HG03097 (cell line): ENCODE measurements around the gene ADGRG2.
"Not testable (repeated sequence)": the region's sequence is repeated elsewhere in the genome, so short reads cannot be mapped to it uniquely, and the experiment has no call there.

ENCODE experiments used
- ATAC-seq: cut with Tn5 transposase; IDR thresholded peaks from one replicate; pipeline ENCODE4 v1.9.1; 2021; ENCODE audit not compliant: unreplicated experiment, low FRiP score

Gene ADGRG2

DNA sequence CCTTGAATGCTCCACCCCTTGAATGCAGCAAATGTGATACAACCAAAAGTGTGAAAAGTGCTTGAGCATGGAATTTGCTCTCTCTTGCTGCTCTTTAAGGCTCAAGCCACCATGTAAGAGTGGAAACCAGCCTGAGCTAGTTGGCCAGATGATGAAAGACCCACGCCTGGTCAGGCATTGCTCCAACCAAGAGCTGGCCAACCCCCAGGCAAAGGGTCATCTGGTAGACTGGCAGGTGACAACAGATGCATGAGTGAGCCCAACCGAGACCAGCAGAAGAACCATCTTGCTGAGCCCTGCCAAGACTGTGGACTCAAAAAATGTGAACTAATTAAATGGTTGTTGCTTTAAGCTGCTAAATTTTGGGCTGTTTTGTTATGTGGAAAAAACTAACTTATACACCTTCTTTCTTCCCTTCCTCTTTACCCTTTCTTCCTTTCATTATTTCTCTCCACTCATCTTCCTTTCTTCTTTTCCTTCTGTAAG lies 32.7 kb downstream of the ADGRG2 start:
- ATAC-seq: no peak

GRCh38 chrX:19086102-19086772 lies 36.0 kb downstream of the ADGRG2 start:
- ATAC-seq: no peak

DNA sequence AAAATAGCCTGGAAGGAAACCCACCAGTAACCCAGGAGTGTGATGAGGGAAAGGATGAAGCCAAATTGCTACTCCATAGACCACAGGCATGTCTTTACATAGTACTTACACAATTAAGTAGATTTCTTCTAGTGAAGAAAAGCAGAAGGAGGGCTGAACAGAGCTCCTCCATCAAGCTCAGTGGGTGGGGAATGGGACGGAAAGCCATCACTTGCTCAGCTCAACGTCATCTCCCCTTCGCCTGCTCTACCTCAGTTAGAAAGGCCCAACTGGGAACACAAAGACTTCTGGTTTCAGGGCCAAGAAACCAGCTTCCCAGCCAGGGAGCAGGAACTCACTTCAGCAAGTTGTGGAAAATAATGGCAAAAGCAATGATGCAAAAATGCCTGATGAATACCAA lies 36.6 kb downstream of the ADGRG2 start:
- ATAC-seq: no peak

- no peak for ATAC-seq
These were observed 46.5 kb downstream of the ADGRG2 start for GRCh38 chrX:19075754-19076153.

- ATAC-seq: no peak
These were observed 49.9 kb downstream of the ADGRG2 start for GRCh38 chrX:19072372-19072771.

DNA sequence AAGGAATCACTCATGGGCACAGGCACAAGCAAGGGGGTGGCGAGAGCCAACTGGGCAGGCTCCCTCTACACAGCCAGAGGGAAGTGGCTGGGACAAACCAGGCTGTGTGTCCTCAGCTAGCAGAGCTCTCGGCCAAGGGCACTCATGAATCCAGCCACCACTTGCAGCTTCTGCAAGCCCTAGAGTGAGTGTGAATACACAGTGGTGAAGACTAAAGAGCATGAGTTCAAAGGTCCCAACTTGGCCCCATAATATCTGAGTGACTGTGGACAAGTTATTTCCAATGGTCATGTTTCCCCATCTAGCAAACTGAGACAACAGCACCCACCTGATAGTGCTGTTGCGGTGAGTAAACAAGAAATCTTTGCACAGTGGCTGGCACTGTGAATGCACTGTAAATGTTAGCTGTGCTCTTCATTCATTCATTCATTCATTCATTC lies 51.7 kb downstream of the ADGRG2 start:
- ATAC-seq: no peak

DNA sequence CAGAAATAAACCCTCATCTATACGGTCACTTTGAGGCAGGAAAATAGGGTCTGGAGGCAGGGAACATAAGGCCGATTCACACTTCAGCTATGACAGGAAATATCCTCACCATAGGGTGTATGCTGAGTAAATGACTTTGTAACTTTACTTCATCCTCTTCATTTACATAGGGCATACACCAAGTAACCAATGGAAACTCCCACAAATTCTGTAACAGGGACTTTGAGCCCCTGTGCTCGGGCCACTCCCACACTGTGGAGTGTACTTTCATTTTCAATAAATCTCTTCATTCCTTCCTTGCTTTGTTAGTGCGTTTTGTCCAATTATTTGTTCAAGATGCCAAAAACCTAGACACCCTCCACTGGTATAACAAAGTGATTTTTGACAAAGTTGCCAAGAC lies 55.3 kb downstream of the ADGRG2 start:
- ATAC-seq: not testable (repeated sequence)

- no peak for ATAC-seq
These were observed 56.7 kb downstream of the ADGRG2 start for GRCh38 chrX:19065535-19065934.

GRCh38 chrX:19064175-19064574 lies 58.1 kb downstream of the ADGRG2 start:
- no peak for ATAC-seq

DNA sequence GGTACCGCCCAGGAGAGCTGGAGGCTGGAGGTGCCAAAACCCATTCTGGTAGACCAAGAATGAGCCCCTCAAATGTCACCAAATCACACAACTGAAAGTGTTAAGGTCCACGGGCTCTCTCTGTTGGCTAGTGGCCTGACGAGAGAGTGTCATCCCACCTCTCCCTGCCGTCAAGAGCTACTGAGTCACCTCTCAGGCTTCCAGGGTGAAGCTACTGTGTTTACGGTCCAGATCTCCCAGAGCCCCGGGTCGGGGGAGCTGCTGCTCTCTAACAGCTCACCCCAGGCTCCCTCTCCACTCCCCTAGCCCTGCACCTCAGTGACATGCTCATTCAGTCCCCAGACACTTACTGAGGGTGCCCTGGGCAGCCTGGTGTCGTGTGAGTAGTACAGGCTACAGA lies 59.2 kb downstream of the ADGRG2 start:
- ATAC-seq: no peak

DNA sequence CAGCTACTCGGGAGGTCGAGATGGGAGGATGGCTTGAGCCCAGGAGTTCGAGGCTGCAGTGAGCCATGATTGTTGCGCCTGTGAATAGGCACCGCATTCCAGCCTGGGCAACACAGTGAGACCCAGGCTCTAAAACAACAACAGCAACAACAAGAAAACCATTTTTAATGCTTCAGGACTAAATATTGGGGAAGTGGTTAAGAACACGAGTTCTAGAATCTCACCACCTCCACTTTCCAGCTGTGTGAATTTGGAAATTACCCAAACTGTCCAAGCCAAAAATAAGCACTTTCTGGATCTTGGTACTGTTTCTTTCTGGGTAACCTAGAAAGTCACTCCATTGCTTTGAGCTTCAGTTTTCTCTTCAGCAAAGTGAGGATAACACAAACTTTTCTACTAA lies 63.2 kb downstream of the ADGRG2 start:
- no peak for ATAC-seq

DNA sequence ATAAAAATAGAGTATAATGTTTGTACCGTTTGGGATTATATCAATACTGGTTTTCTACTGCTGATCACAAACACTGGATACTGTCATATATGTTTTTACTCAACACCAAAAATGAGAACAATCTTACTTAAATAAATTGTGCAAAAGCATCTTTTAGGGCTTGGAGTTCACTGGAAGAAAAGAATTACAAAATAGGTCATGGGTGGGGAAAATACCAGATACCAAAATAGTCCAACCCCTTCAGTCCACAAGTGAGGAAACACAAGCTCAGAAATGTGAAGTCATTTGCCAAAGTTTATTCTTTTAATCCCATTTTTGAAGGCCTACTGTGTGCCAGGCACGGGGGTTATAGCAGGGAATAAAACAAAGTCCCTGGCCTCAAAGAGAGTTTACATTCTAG lies 64.4 kb downstream of the ADGRG2 start:
- no peak for ATAC-seq

GRCh38 chrX:19049110-19049509 lies 73.2 kb downstream of the ADGRG2 start:
- ATAC-seq: no peak

DNA sequence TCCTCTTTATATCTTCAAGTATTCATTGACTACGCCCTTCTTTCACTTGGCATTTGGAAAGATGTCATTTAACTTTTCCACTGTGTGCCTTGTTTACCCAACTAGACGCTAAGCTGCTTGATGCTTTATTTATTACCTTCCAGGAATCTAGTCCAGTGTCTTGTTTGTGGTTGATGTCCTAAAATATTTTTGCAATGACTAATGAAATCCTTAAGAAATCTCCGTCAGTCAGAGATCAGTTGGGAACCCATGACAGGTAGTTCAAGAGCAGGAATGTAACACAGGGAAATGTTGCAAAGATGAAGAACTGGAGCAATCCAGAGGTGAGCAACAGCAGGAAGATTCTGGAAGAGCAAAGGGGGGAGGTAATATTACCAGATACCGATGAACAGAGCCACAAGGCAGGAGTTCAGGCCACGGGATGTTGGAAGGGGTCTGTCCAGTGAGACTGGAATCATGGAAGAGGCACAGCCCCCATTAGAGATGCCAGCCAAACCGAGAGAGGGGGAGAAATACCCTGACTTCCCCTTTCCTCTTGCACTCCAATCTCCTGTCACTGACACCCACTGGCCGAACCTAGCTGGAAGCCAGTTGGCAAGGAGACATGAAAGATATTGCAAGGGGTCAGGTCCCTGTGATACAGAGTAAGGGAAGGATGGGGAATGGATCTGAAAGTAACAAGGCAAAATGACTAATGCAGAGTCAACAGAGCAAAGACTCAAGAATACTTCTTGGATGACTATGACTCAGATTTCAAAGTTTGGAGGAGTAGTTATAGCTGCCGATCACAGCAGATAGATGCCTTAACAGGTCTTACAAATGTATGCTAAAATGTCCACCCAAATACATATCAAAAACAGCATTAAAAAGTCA lies 75.7 kb downstream of the ADGRG2 start:
- no peak for ATAC-seq

GRCh38 chrX:19040373-19040772 lies 81.9 kb downstream of the ADGRG2 start:
- ATAC-seq: no peak

DNA sequence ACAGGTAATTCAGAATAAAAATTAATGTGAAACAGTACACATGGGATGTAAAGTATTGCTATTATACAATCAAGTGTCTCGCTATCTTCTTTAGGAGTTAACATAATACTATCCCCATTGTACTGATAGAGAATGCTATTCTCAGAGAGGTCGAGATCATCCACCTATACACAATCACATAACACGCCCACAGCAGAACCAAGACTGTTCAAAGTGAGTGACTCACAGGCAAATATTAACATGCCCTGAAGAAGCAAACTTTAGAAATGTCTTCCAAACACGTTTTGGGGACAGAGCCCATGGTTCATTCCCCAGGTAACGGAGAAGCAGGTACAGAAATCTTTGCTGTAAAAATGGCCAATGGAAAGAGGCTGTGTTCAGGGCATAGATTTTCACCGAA lies 88.2 kb downstream of the ADGRG2 start:
- ATAC-seq: no peak

DNA sequence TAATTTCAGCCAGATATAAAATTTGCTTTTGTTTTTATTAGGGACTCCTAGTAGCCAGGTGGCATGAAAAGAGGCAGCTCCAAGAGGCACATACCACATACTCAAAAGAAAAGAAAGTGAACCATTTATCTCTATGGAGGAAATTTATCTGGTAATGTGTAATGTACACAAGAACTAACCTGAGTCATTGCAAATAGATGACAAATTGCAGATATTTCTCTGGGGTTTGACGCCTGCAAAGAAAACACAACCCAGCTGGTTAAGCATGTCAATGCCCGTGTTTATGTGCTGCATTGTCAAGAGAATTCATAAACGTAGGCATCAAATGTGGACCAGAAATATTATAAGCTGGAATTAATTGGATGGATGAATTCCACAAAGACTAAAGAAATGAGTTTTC lies 91.5 kb downstream of the ADGRG2 start:
- no peak for ATAC-seq

GRCh38 chrX:19028560-19028959 lies 93.7 kb downstream of the ADGRG2 start:
- ATAC-seq: no peak

DNA sequence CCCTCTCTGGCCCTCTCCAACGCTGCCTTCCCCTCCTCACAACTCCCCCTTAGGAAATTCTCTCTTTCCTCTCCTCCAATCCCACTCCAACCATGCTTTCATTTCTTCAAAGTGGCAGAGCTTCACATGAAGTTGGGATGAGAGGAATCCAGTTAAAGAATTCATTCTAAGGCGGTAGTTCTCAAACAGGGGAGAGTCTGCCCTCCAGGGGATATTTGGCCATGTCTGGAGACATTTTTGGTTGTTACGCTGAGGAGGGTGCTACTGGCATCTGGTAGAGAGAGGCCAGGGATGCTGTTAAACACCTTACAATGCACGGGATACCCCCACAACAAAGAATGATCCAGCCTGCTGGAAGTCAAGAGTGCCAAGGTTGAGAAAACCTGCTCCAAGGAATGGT lies 97.9 kb downstream of the ADGRG2 start:
- no peak for ATAC-seq

DNA sequence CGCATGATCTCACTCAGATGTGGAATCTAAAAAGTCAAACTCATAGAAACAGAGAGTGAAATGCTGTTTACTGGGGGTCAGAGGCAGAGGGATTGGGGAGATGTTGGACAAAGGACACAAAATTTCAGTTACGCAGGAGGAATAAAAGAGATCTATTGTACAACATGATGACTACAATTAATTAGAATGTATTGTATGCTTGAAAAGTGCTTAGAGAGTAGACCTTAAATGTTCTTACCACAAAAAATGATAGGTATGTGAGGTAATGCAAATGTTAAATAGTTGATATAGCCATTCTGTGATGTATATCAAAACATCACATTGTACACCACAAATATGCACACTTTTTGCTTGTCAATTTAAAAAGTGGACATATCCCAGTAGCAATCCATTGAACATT lies 102.3 kb downstream of the ADGRG2 start:
- ATAC-seq: no peak

DNA sequence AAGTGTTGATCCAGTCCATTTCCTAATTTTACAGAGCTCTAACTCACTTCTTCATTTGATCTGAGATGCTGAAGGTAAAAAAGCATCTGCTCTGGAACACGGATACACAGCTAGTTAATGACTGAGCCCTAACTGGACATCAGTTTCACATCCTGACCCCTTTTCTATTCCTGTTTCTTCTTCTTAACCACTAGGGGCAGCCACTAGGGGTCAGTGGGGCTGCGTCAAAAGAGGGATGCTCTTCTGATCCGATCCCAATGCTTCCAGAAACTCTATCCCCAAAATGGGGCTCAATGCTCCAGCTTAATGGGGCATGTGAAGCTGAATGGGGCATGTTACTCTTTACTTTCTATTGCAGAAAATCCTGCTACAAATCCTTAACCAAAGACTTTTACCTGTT lies 105.0 kb downstream of the ADGRG2 start:
- no peak for ATAC-seq

DNA sequence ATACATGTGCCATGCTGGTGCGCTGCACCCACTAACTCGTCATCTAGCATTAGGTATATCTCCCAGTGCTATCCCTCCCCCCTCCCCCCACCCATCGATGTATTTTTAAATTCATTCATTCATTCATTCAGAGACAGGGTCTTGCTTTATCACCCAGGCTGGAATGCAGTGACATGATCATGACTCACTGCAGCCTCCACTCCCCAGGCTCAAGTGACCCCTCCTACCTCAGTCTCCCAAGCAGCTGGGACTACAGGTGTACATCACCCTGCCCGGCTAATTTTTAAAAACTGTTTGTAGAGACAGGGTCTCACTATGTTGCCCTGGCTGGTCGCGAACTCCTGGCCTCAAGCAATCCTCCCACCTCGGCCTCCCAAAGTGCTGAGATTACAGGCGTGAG lies 105.7 kb downstream of the ADGRG2 start:
- not testable (repeated sequence) for ATAC-seq
